ENCODE results near the gene SP8. TPM values are rescaled to one million over a fixed set of nuclear protein-coding genes. Genes with fewer than 3 reads are reported as not detected.
A peak's percentile ranks its signal among the peaks of the same experiment; 100 is the strongest.
"Not testable (repeated sequence)": the region's sequence is repeated elsewhere in the genome, so short reads cannot be mapped to it uniquely, and the experiment has no call there.

SP8 gene
- 2.5 and 2.8 TPM in 2 replicates for total RNA-seq (2014; rRNA removed; shearing (Covaris generic))

GRCh38 chr7:20786779-20787659, at the start of gene SP8:
Gene SP8, minus strand, starts transcription at chr7:20786886. Its CDS starts 88 bp downstream, at chr7:20786798.
- no peaks in the 10 kb centered on the region for H3K9me3 ChIP-seq (replicated peaks)
- no peaks in the 10 kb centered on the region for H3K27me3 ChIP-seq
- H3K4me3 ChIP-seq = peak within 1 kb of the TSS; percentile 66
- no peak within 1 kb of the TSS for H3K27ac ChIP-seq
- DNase-seq = peak; percentile 74 to 82
- H3K4me1 ChIP-seq = no peaks in the 10 kb centered on the region; the same call in 1 of the 2 replicates
- H3K36me3 ChIP-seq = no peaks in the 10 kb centered on the region

GRCh38 chr7:20836424-20836823, 49.7 kb upstream of the SP8 start:
- H3K9me3 ChIP-seq (replicated peaks); H3K27ac ChIP-seq; DNase-seq; H3K4me1 ChIP-seq; H3K4me3 ChIP-seq; H3K36me3 ChIP-seq; H3K27me3 ChIP-seq: not testable (repeated sequence)

GRCh38 chr7:20835111-20835750, 48.5 kb upstream of the SP8 start:
- no peak for DNase-seq
- H3K9me3 ChIP-seq (replicated peaks) = no peaks in the 10 kb centered on the region
- no peaks in the 10 kb centered on the region for H3K4me1 ChIP-seq
- no peak overlapping the region for H3K4me3 ChIP-seq
- H3K27ac ChIP-seq = no peak overlapping the region
- no peaks in the 10 kb centered on the region for H3K36me3 ChIP-seq
- no peaks in the 10 kb centered on the region for H3K27me3 ChIP-seq

- H3K4me1 ChIP-seq = no peaks in the 10 kb centered on the region
- DNase-seq = peak in 1 of 2 experiments; percentile 32
- H3K36me3 ChIP-seq = no peaks in the 10 kb centered on the region
- no peak overlapping the region for H3K4me3 ChIP-seq
- H3K27me3 ChIP-seq = no peaks in the 10 kb centered on the region
- H3K9me3 ChIP-seq (replicated peaks) = no peaks in the 10 kb centered on the region
- no peak overlapping the region for H3K27ac ChIP-seq
Measured at GRCh38 chr7:20834656-20835055, 48.0 kb upstream of the SP8 start.

GRCh38 chr7:20831956-20832355, 45.3 kb upstream of the SP8 start:
- Histone ChIP-seq H3K4me3 (no peak overlapping the region), H3K36me3 (no peaks in the 10 kb centered on the region), H3K27ac (no peak overlapping the region), H3K4me1 (peaks cover 3% of the 10 kb centered on the region), H3K9me3 (replicated peaks) (no peaks in the 10 kb centered on the region), H3K27me3 (no peaks in the 10 kb centered on the region)
- DNase-seq = no peak

DNA sequence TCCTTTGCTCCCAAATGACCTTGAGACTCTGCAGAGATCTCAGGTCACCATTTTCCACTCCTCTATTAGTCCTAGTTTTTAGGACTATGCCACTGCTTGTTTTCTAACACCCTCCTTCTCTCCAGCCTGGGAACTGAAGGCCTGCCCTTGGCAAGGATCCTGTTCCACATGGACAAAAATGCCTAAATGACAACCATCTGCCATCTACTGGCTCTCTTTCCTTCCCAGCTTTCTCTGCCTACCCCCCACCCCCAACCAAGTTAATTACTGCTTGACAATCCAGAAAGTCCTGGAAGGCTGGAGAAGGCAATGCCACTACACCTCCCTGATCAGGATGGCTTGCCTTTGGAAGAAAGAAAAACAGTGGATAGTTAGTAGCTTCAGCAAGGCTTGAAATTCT, 44.8 kb upstream of the SP8 start:
- Histone ChIP-seq H3K27me3 (no peaks in the 10 kb centered on the region), H3K9me3 (replicated peaks) (no peaks in the 10 kb centered on the region), H3K4me1 (peaks cover 8% of the 10 kb centered on the region), H3K4me3 (no peak overlapping the region), H3K36me3 (no peaks in the 10 kb centered on the region), H3K27ac (no peak overlapping the region)
- DNase-seq = no peak

- Histone ChIP-seq H3K27me3 (no peaks in the 10 kb centered on the region), H3K36me3 (no peaks in the 10 kb centered on the region), H3K4me1 (peaks cover 16% of the 10 kb centered on the region), H3K9me3 (replicated peaks) (no peaks in the 10 kb centered on the region), H3K27ac (no peak overlapping the region), H3K4me3 (no peak overlapping the region)
- no peak for DNase-seq
Measured at GRCh38 chr7:20828947-20829346, 42.3 kb upstream of the SP8 start.

DNA sequence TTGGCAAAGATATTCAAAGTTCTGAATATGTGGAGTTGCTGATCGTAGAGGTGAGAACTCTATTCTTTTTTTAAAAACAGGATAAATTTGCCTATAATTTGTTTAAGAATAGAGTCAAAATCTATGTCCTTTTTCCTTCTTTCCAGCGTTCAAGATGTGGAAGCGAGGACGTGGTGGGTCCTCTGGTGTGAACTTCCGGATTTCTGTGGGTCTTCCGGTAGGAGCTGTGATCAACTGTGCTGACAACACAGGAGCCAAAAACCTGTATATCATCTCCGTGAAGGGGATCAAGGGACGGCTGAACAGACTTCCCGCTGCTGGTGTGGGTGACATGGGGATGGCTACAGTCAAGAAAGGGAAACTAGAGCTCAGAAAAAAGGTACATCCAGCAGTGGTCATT, 40.5 kb upstream of the SP8 start:
- Histone ChIP-seq H3K27ac (peak overlapping the region; percentile 96), H3K9me3 (replicated peaks) (no peaks in the 10 kb centered on the region)

DNA sequence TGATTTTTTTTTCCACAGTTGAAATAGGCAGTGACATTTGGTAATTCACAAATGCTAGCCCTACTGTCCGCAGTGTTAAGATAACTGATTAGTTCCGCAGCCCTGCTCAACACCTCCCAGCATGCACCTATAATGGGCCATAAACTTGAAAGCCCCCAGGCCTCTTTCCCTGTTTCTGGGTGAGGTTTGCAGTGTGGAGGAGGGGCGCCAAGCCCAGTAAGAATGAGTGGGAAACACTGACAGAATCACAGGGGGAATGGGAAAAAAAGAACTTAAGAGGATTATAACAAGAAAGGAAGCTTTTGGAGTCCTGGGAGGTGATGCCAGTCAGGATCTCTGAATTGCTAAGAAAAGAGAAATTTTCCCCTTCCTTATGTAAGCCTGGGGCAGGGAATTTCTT, 39.6 kb upstream of the SP8 start:
- no peak overlapping the region for H3K4me3 ChIP-seq
- H3K9me3 ChIP-seq (replicated peaks) = no peaks in the 10 kb centered on the region
- peak; percentile 88 to 95 for DNase-seq
- no peaks in the 10 kb centered on the region for H3K36me3 ChIP-seq
- H3K4me1 ChIP-seq = peaks cover 16% of the 10 kb centered on the region
- peak overlapping the region; percentile 96 for H3K27ac ChIP-seq
- no peaks in the 10 kb centered on the region for H3K27me3 ChIP-seq

More for the DNA sequence above, 40.5 kb upstream of the SP8 start:
- Histone ChIP-seq H3K4me3 (no peak overlapping the region), H3K4me1 (peaks cover 16% of the 10 kb centered on the region), H3K36me3 (no peaks in the 10 kb centered on the region), H3K27me3 (no peaks in the 10 kb centered on the region)
- no peak for DNase-seq

DNA sequence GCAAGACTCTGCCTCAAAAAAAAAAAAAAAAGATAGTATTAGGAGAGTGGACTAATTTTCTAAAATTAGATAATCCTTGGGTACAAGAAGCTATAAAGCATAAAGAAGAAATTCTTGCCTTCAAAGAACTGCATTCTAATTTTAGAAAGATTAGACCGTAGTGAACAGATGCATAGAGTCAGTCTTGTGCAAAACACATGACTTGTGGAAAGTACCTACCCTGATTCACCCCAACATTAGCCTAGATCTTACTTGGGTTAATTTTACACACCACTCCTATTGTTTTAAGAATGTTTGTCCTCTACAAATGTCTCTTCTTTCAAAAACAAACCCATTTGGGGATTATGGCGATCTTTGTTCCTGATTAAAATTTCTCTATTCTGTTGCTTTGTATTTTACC, 38.9 kb upstream of the SP8 start:
- Histone ChIP-seq H3K9me3 (replicated peaks) (no peaks in the 10 kb centered on the region), H3K27me3 (no peaks in the 10 kb centered on the region), H3K27ac (peak overlapping the region; percentile 96), H3K4me1 (peaks cover 16% of the 10 kb centered on the region), H3K4me3 (peak overlapping the region; percentile 14), H3K36me3 (no peaks in the 10 kb centered on the region)
- DNase-seq = peak in 1 of 2 experiments; percentile 62

DNA sequence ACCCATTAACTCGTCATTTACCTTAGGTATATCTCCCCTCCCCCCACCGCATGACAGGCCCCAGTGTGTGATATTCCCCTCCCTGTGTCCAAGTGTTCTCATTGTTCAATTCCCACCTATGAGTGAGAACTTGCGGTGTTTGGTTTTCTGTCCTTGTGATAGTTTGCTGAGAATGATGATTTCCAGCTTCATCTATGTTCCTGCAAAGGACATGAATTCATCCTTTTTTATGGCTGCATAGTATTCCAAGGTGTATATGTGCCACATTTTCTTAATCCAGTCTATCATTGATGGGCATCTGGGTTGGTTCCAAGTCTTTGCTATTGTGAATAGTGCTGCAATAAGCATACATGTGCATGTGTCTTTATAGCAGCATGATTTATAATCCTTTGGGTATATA, 34.7 kb upstream of the SP8 start:
- not testable (repeated sequence) for H3K27me3 ChIP-seq; DNase-seq; H3K9me3 ChIP-seq (replicated peaks); H3K27ac ChIP-seq; H3K4me3 ChIP-seq; H3K36me3 ChIP-seq; H3K4me1 ChIP-seq

DNA sequence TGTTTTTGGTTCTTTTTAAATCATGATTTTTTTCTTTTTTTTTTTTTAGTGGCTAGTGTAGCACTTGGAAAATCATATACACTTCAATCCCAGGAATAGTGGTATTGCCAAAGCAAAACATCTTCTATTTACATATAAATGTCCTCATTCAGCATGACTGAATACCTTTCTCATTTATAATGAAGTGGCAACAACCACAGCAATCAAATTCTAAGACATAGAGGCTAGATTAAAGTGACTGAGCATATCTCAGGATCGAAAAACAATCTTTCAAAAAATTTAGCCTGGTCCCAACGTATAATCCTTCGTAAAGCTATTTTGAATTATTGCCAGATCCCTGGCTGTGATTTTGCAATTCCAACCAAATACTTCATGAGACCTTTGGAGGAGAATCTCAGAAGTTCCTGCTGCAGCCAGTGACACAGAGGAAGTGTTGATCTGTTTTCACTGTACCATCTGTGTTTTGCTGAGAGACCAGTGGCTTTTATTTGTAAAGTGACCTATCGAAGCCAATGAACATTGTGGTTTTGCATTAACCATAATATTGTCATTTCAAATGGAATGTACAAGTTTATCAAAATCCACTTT, 29.8 kb upstream of the SP8 start:
- Histone ChIP-seq H3K4me1 (no peaks in the 10 kb centered on the region), H3K27ac (no peak overlapping the region), H3K4me3 (peak overlapping the region; percentile 9; the same call in 1 of the 2 replicates), H3K27me3 (no peaks in the 10 kb centered on the region), H3K36me3 (no peaks in the 10 kb centered on the region), H3K9me3 (replicated peaks) (no peaks in the 10 kb centered on the region)
- peak in 1 of 2 experiments; percentile 35 for DNase-seq

GRCh38 chr7:20804345-20804744, 17.7 kb upstream of the SP8 start:
- no peak overlapping the region for H3K27ac ChIP-seq
- H3K27me3 ChIP-seq = no peaks in the 10 kb centered on the region
- no peaks in the 10 kb centered on the region; the same call in 1 of the 2 replicates for H3K4me1 ChIP-seq
- DNase-seq = no peak
- no peaks in the 10 kb centered on the region for H3K36me3 ChIP-seq
- no peaks in the 10 kb centered on the region for H3K9me3 ChIP-seq (replicated peaks)
- no peak overlapping the region for H3K4me3 ChIP-seq

DNA sequence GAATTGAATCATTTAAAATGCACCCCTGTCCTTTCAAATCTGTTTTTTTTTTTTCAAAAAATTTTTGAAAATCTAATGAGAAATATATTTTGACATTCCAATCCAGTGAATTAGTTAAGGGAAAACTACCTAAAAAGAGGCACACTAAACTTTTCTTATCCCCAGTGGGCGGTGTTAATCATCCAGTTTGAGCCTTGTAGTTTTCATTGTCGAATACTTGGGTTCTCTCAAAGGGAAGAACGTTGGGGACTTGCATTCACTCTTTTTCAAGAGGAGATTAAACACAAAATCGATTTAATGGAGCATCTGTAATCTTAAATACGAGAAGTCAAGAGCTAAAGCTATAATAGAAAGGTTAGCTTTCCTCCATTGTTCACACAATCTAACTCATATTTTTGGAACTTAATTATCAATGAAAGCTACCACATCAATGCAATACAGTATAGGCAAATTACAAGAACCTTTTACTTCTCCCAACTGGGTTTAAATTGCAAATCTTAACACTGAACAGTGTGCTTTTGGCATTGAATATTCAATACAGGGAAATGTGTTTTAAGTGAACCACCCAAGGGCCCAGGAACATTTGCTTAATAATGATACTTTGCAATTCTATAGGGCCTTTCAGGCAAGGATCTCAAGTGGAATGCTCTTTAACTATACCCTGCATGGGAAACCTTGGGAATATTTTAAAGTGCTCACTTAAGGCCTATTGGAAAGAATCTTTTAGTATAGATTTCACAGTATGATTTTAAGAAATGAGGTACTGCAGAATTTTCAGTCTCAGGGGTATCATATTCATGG, 13.1 kb upstream of the SP8 start:
- Histone ChIP-seq H3K9me3 (replicated peaks) (no peaks in the 10 kb centered on the region), H3K4me1 (no peaks in the 10 kb centered on the region), H3K36me3 (no peaks in the 10 kb centered on the region), H3K27ac (no peak overlapping the region), H3K4me3 (no peak overlapping the region), H3K27me3 (no peaks in the 10 kb centered on the region)
- DNase-seq = no peak

All from SJCRH30 (cell line).